ENCODE results near the gene MRGPRG.

The MRGPRG gene

GRCh38 chr11:3194016-3194816 is 24.4 kb downstream of the MRGPRG start:
- DNase-seq (ENCODE audit: low spot score) = no peak

- DNase-seq (ENCODE audit: low spot score) = no peak
Observed at GRCh38 chr11:3193373-3194015, 25.1 kb downstream of the MRGPRG start.

- DNase-seq (ENCODE audit: low spot score) = no peak
Observed at GRCh38 chr11:3192511-3193372, 25.9 kb downstream of the MRGPRG start.

GRCh38 chr11:3191586-3192324 is 26.9 kb downstream of the MRGPRG start:
- no peak for DNase-seq (ENCODE audit: low spot score)

GRCh38 chr11:3190600-3190999 is 28.0 kb downstream of the MRGPRG start:
- DNase-seq (ENCODE audit: low spot score) = no peak

- DNase-seq (ENCODE audit: low spot score) = no peak
Observed at GRCh38 chr11:3189886-3190583, 28.6 kb downstream of the MRGPRG start.

- DNase-seq (ENCODE audit: low spot score) = no peak
Observed at GRCh38 chr11:3189196-3189843, 29.3 kb downstream of the MRGPRG start.

- DNase-seq (ENCODE audit: low spot score) = no peak
Observed at GRCh38 chr11:3188496-3189195, 30.0 kb downstream of the MRGPRG start.

- DNase-seq (ENCODE audit: low spot score) = no peak
Observed at GRCh38 chr11:3186166-3186953, 32.3 kb downstream of the MRGPRG start.

GRCh38 chr11:3184732-3185347 is 33.8 kb downstream of the MRGPRG start:
- no peak for DNase-seq (ENCODE audit: low spot score)

- DNase-seq (ENCODE audit: low spot score) = no peak
Observed at GRCh38 chr11:3183523-3183922, 35.1 kb downstream of the MRGPRG start.

GRCh38 chr11:3182462-3182852 is 36.2 kb downstream of the MRGPRG start:
- DNase-seq (ENCODE audit: low spot score) = no peak

GRCh38 chr11:3181725-3182461 is 36.7 kb downstream of the MRGPRG start:
- DNase-seq (ENCODE audit: low spot score) = no peak

GRCh38 chr11:3180869-3181268 is 37.7 kb downstream of the MRGPRG start:
- no peak for DNase-seq (ENCODE audit: low spot score)

- DNase-seq (ENCODE audit: low spot score) = no peak
Observed at GRCh38 chr11:3178349-3178748, 40.3 kb downstream of the MRGPRG start.

GRCh38 chr11:3177931-3178330 is 40.7 kb downstream of the MRGPRG start:
- no peak for DNase-seq (ENCODE audit: low spot score)

- DNase-seq (ENCODE audit: low spot score) = no peak
Observed at GRCh38 chr11:3176487-3176886, 42.1 kb downstream of the MRGPRG start.

- DNase-seq (ENCODE audit: low spot score) = no peak
Observed at GRCh38 chr11:3175194-3175593, 43.4 kb downstream of the MRGPRG start.

Data from LoVo (cell line).